ENCODE results near the gene ANKRD45. TPM values are rescaled to one million over a fixed set of nuclear protein-coding genes. Genes with fewer than 3 reads are reported as not detected.
A peak's percentile ranks its signal among the peaks of the same experiment; 100 is the strongest.

The ANKRD45 gene
- total and polyA plus RNA-seq, 2 of the 8 experiments (the other 6 are each of a cell fraction or from before 2014, with no cell fraction given): 0.41 to 2.8 TPM

DNA sequence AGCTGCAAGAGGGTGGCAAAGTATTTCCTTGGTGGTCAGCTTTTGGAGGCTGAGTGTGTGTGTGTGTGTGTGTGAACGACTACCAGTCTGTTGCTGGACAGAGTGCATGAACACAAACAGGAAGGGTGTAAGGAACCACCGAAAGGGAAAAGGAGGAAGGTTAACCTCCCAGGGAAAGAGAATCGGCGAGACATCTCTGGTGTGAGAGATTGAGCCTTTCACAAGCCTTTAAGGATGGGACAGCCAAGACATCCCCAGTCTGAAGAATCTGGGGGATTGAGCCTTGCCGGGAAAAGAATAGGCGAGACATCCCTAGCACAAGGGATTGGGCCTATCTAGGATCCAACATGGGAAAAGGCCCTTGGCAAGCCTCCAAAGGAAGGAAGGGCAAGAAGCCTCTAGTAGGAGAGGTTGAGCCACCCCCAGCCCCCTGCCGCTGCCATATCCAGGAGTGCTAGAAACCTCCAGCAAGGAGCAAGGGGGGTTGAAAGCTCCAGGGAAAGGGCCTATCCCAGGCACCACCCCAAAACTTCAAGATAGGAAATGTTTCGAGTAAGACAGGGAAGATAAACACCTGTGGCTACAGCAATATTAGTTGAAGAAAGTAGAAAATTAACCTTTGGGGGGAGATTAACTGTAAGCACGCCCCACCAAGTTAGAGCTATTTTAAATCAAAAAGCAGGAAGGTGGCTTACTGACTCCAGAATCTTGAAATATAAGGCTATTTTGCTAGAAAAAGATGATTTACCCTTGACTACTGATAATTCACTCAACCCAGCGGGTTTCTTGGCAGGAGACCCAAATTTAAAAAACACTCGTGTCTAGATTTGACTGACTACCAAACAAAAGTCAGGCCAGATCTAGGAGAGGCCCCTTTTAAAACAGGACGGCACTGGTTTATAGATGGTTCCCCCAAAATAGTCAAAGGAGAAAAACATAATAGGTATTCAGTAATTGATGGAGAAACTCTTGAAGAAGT is 31.3 kb downstream of the ANKRD45 start:
- Histone ChIP-seq H4K5ac (ENCODE audit: insufficient read length, low read depth, low read length) (no peak overlapping the region), H3K36me3 (ENCODE audit: control insufficient read depth in 2 of 4, insufficient read depth in 4 of 4, low read length in 3 of 4) (peaks cover 0 to 15% (median 2%) of the 10 kb centered on the region in 4 experiments; a peak in 5 of 8 replicates), H3K4ac (replicated peaks; ENCODE audit: insufficient read length, low read depth, low read length) (peak overlapping the region; percentile 40), H2AK5ac (ENCODE audit: low read depth, low read length) (peak overlapping the region; percentile 100), H2BK5ac (ENCODE audit: low read depth, low read length) (peak overlapping the region; percentile 99), H4K8ac (ENCODE audit: extremely low read depth, insufficient read depth, low read length) (peak overlapping the region; percentile 41; the same call in 1 of the 2 replicates), H3K4me3 (ENCODE audit: extremely low read depth in 1 of 4, insufficient read depth in 2 of 4, low read depth in 3 of 4, low read length in 4 of 4) (peak overlapping the region; percentile 54 to 61 (median 58); a peak in 7 of 8 replicates), H3K18ac (ENCODE audit: extremely low read depth, low read length) (peak overlapping the region; percentile 85), H3K23ac (ENCODE audit: insufficient read length) (no peak overlapping the region), H2BK20ac (ENCODE audit: low read length) (peak overlapping the region; percentile 99; the same call in 1 of the 2 replicates), H3K9me3 (ENCODE audit: insufficient read depth in 2 of 2, low read depth in 1 of 2, low read length in 1 of 2) (no peaks in the 10 kb centered on the region), H3K9ac (replicated peaks in 1 of 4; ENCODE audit: extremely low read depth in 1 of 4, low read depth in 3 of 4, low read length in 3 of 4) (peak overlapping the region; percentile 87 to 98 (median 93)), H3K79me1 (ENCODE audit: low read depth, low read length) (no peaks in the 10 kb centered on the region), H3K4me2 (ENCODE audit: insufficient read depth in 1 of 2, low read depth in 2 of 2, low read length in 2 of 2) (peak overlapping the region; percentile 48 to 73; a peak in 3 of 4 replicates), H3K14ac (ENCODE audit: insufficient read length) (no peak overlapping the region), H4K20me1 (replicated peaks in 1 of 2; ENCODE audit: control insufficient read depth in 1 of 2, insufficient read depth in 2 of 2, low read length in 2 of 2) (no peaks in the 10 kb centered on the region), H2BK120ac (replicated peaks; ENCODE audit: low read depth, low read length) (peak overlapping the region; percentile 44), H3K56ac (replicated peaks; ENCODE audit: insufficient read length, low read depth, low read length) (no peak overlapping the region), H3K27me3 (replicated peaks in 1 of 4; ENCODE audit: control insufficient read depth in 3 of 4, extremely low read depth in 1 of 4, insufficient read depth in 3 of 4, low read length in 3 of 4) (no peaks in the 10 kb centered on the region), H2BK15ac (ENCODE audit: low read length) (no peak overlapping the region), H3K27ac (ENCODE audit: low read depth, low read length) (peak overlapping the region; percentile 96), H2AFZ (ENCODE audit: low read length) (no peak overlapping the region), H4K91ac (replicated peaks; ENCODE audit: insufficient read length, low read length) (peak overlapping the region; percentile 59), H3K4me1 (replicated peaks in 1 of 4; ENCODE audit: control insufficient read depth in 3 of 4, insufficient read depth in 4 of 4, low read length in 3 of 4) (peaks cover 0 to 2% (median under 1%) of the 10 kb centered on the region in 4 experiments; a peak in 4 of 7 replicates), H3K23me2 (ENCODE audit: low read depth, low read length) (no peaks in the 10 kb centered on the region; the same call in 1 of the 2 replicates), H2BK12ac (ENCODE audit: low read depth, low read length) (peak overlapping the region; percentile 97), H3K79me2 (ENCODE audit: control insufficient read depth in 1 of 2, insufficient read depth in 2 of 2, low read length in 2 of 2) (peaks cover 0 to 41% of the 10 kb centered on the region in 2 experiments; a peak in 2 of 4 replicates)
- no peak for DNase-seq (ENCODE audit: low read depth in 1 of 2, low spot score in 2 of 2)
- ChIA-PET POLR2A (ENCODE audit: partially characterized antibody) (interaction anchor here (0.6 to 4.7 kb wide), 13 partner anchors 8 to 384 kb away, joined by 3 to 23 read pairs (median 4); partner anchors contain the start of genes GAS5, KLHL20, RC3H1 and ZBTB37), CTCF (ENCODE audit: partially characterized antibody) (interaction anchor here (1.0 to 2.4 kb wide), 2 partner anchors 174 to 207 kb away, joined by 3 to 6 read pairs; no protein-coding TSS in a partner anchor)
- FAIRE-seq: no peak
- WGBS, 2 experiments (ENCODE audit: extremely low coverage in 1 of 2, insufficient coverage in 1 of 2, insufficient read length in 1 of 2, insufficient replicate concordance in 2 of 2, low coverage in 1 of 2, low lambda C conversion rate in 2 of 2, missing lambda C conversion rate in 1 of 2): 77% methylated on average over 12 of the region's 12 CpGs; no CpG with 5 or more reads in 1 of the 2 experiments
- TF ChIP-seq TCF12 (IDR thresholded peaks at IDR 0.05; ENCODE audit: low read depth, low read length) (no peak), EP300 (IDR thresholded peaks at IDR 0.05; ENCODE audit: borderline replicate concordance in 1 of 2, low read depth in 2 of 2, low read length in 2 of 2) (no peak), POLR2AphosphoS5 (IDR thresholded peaks at IDR 0.05; ENCODE audit: low read depth, low read length) (peak; percentile 6), SP1 (IDR thresholded peaks at IDR 0.05; ENCODE audit: low read depth, low read length) (no peak), TAF1 (IDR thresholded peaks at IDR 0.05; ENCODE audit: low read depth, low read length) (peak; percentile 10; the same call in 1 of the 2 replicates)
- TF ChIP-seq, protein P1, sequence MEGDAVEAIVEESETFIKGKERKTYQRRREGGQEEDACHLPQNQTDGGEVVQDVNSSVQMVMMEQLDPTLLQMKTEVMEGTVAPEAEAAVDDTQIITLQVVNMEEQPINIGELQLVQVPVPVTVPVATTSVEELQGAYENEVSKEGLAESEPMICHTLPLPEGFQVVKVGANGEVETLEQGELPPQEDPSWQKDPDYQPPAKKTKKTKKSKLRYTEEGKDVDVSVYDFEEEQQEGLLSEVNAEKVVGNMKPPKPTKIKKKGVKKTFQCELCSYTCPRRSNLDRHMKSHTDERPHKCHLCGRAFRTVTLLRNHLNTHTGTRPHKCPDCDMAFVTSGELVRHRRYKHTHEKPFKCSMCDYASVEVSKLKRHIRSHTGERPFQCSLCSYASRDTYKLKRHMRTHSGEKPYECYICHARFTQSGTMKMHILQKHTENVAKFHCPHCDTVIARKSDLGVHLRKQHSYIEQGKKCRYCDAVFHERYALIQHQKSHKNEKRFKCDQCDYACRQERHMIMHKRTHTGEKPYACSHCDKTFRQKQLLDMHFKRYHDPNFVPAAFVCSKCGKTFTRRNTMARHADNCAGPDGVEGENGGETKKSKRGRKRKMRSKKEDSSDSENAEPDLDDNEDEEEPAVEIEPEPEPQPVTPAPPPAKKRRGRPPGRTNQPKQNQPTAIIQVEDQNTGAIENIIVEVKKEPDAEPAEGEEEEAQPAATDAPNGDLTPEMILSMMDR (IDR thresholded peaks at IDR 0.05; ENCODE audit: control extremely low read depth in 1 of 3, insufficient read depth in 1 of 3, low read depth in 1 of 3, low read length in 3 of 3): no peak
- TF ChIP-seq, protein P2, sequence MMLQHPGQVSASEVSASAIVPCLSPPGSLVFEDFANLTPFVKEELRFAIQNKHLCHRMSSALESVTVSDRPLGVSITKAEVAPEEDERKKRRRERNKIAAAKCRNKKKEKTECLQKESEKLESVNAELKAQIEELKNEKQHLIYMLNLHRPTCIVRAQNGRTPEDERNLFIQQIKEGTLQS (IDR thresholded peaks at IDR 0.05; ENCODE audit: insufficient read depth, low read depth, low read length): no peak
